Effector memory CD4-positive, alpha-beta T cell (primary cell): ENCODE results near the gene RNF144A.

ENCODE experiments used
- DNase-seq, 3 donors: peaks; one replicate each; pipeline ENCODE4 v3.0.0-alpha.2; 2020
- H3K27ac ChIP-seq: 2 replicates; pipeline ENCODE4 v1.7.0; 2013; ENCODE audit warnings: mild to moderate bottlenecking, low read length, moderate library complexity; ENCODE audit not compliant: insufficient read depth, poor library complexity, severe bottlenecking
- H3K27me3 ChIP-seq: replicated peaks from 2 replicates; pipeline ENCODE4 v1.7.0; 2013; ENCODE audit warnings: mild to moderate bottlenecking, low read length; ENCODE audit not compliant: insufficient read depth, control insufficient read depth, poor library complexity, severe bottlenecking
- H3K36me3 ChIP-seq: 2 replicates; pipeline ENCODE4 v1.7.0; 2013; ENCODE audit warnings: mild to moderate bottlenecking, low read length, moderate library complexity; ENCODE audit not compliant: control insufficient read depth, insufficient read depth
- H3K4me1 ChIP-seq: 2 replicates; pipeline ENCODE4 v1.7.0; 2013; ENCODE audit warnings: low read length, mild to moderate bottlenecking; ENCODE audit not compliant: control insufficient read depth, insufficient read depth, poor library complexity, severe bottlenecking
- H3K4me3 ChIP-seq: 2 replicates; pipeline ENCODE4 v1.7.0; 2013; ENCODE audit warnings: low read length, low read depth, mild to moderate bottlenecking; ENCODE audit not compliant: insufficient read depth, poor library complexity, severe bottlenecking
- H3K9me3 ChIP-seq: 2 replicates; pipeline ENCODE4 v1.7.0; 2013; ENCODE audit warnings: mild to moderate bottlenecking, low read length, moderate library complexity; ENCODE audit not compliant: control insufficient read depth

RNF144A gene

GRCh38 chr2:7009207-7009911, 92.1 kb downstream of the RNF144A start:
- no peak for DNase-seq
- Histone ChIP-seq H3K27ac (no peak overlapping the region), H3K4me3 (no peak overlapping the region), H3K9me3 (no peaks in the 10 kb centered on the region), H3K27me3 (no peaks in the 10 kb centered on the region), H3K36me3 (peaks cover 5% of the 10 kb centered on the region), H3K4me1 (peaks cover 8% of the 10 kb centered on the region)

GRCh38 chr2:7010391-7011054, 93.3 kb downstream of the RNF144A start:
- no peak for DNase-seq
- peaks cover 8% of the 10 kb centered on the region for H3K4me1 ChIP-seq
- no peaks in the 10 kb centered on the region for H3K27me3 ChIP-seq
- H3K4me3 ChIP-seq: no peak overlapping the region
- peaks cover 5% of the 10 kb centered on the region for H3K36me3 ChIP-seq
- no peak overlapping the region for H3K27ac ChIP-seq
- H3K9me3 ChIP-seq: no peaks in the 10 kb centered on the region

- Histone ChIP-seq H3K27me3 (no peaks in the 10 kb centered on the region), H3K9me3 (no peaks in the 10 kb centered on the region), H3K4me3 (no peak overlapping the region), H3K36me3 (peaks cover 5% of the 10 kb centered on the region), H3K27ac (no peak overlapping the region), H3K4me1 (peaks cover 8% of the 10 kb centered on the region)
- no peak for DNase-seq
Measured at GRCh38 chr2:7011356-7012083, 94.3 kb downstream of the RNF144A start.

- no peaks in the 10 kb centered on the region for H3K27me3 ChIP-seq
- no peak for DNase-seq
- H3K9me3 ChIP-seq: no peaks in the 10 kb centered on the region
- H3K4me1 ChIP-seq: peaks cover 8% of the 10 kb centered on the region
- H3K4me3 ChIP-seq: no peak overlapping the region
- no peaks in the 10 kb centered on the region for H3K36me3 ChIP-seq
- no peak overlapping the region for H3K27ac ChIP-seq
Measured at GRCh38 chr2:7012141-7012764, 95.0 kb downstream of the RNF144A start.

- no peak overlapping the region for H3K27ac ChIP-seq
- DNase-seq: no peak
Measured at GRCh38 chr2:7013471-7014160, 96.4 kb downstream of the RNF144A start.

GRCh38 chr2:7014174-7014640, 97.0 kb downstream of the RNF144A start:
- no peaks in the 10 kb centered on the region for H3K9me3 ChIP-seq
- peaks cover 2% of the 10 kb centered on the region for H3K36me3 ChIP-seq
- DNase-seq: no peak
- no peak overlapping the region for H3K27ac ChIP-seq
- H3K4me3 ChIP-seq: no peak overlapping the region
- H3K27me3 ChIP-seq: no peaks in the 10 kb centered on the region
- H3K4me1 ChIP-seq: peaks cover 8% of the 10 kb centered on the region

More at GRCh38 chr2:7013471-7014160, 96.4 kb downstream of the RNF144A start:
- no peaks in the 10 kb centered on the region for H3K27me3 ChIP-seq
- no peaks in the 10 kb centered on the region for H3K9me3 ChIP-seq
- no peak overlapping the region for H3K4me3 ChIP-seq
- no peaks in the 10 kb centered on the region for H3K36me3 ChIP-seq
- H3K4me1 ChIP-seq: peaks cover 8% of the 10 kb centered on the region

GRCh38 chr2:7015007-7015950, 98.1 kb downstream of the RNF144A start:
- DNase-seq: no peak
- H3K27me3 ChIP-seq: no peaks in the 10 kb centered on the region
- H3K27ac ChIP-seq: no peak overlapping the region
- no peaks in the 10 kb centered on the region for H3K9me3 ChIP-seq
- H3K4me1 ChIP-seq: peaks cover 8% of the 10 kb centered on the region
- H3K36me3 ChIP-seq: peaks cover 5% of the 10 kb centered on the region
- no peak overlapping the region for H3K4me3 ChIP-seq

- H3K27ac ChIP-seq: no peak overlapping the region
- H3K4me3 ChIP-seq: no peak overlapping the region
- no peaks in the 10 kb centered on the region for H3K27me3 ChIP-seq
- H3K9me3 ChIP-seq: no peaks in the 10 kb centered on the region
- DNase-seq: no peak
- peaks cover 8% of the 10 kb centered on the region for H3K4me1 ChIP-seq
- peaks cover 9% of the 10 kb centered on the region for H3K36me3 ChIP-seq
Measured at GRCh38 chr2:7016148-7016547, 98.9 kb downstream of the RNF144A start.
